ENCODE measurements around the gene POU5F2. TPM values are rescaled to one million over a fixed set of nuclear protein-coding genes. Genes with fewer than 3 reads are reported as not detected.

The POU5F2 gene
- 0.16 and 0.18 TPM in 2 replicates for total RNA-seq

GRCh38 chr5:93741136-93741811 is at the start of gene POU5F2:
Gene POU5F2 (minus strand): TSS chr5:93741600. CDS start chr5:93741563, 37 bp downstream.

Other genes starting within 250 kb of the POU5F2 start
- 19.0 and 36.8 TPM in 2 replicates for gene NR2F1-AS1, start 160.4 kb downstream of the POU5F2 start, total RNA-seq
- 85.9 and 157 TPM in 2 replicates for gene NR2F1, start 158.4 kb downstream of the POU5F2 start, total RNA-seq

All from cardiac atrium fibroblast (primary cell).